ENCODE data around the gene CDK17. TPM values are rescaled to one million over a fixed set of nuclear protein-coding genes. Genes with fewer than 3 reads are reported as not detected.

The CDK17 gene
- total RNA-seq, 2 experiments from 2014 or later, result 38.7 to 43.5 TPM

DNA sequence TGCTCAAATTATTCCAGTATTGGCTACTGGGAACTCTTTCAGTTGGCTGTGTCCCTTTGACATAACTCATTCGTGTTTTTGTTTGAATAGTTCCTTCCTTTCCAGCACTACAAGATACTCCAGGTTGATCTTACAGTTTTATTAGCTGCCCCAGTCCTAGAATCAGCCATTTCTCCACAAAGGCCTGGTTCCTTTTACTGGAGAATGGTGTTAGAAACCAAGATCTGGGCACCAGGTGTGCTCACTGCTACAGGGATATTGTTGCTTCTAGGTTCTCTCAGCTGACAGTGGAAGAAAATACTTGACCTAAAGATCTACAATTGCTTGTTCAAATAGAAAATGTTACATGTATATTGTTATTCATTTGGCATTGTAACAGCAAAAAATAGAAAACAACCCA, 21.9 kb downstream of the CDK17 start:
- DNase-seq, result no peak
- CTCF ChIA-PET, result interaction anchor here (0.6 to 1.4 kb wide), 3 partner anchors 13 to 87 kb away, joined by 3 to 6 read pairs (median 3); partner anchors contain the start of gene CDK17
- Mint-ChIP-seq H3K27ac (peak overlapping the region; percentile 99), H3K27me3 (no peaks in the 10 kb centered on the region), H3K4me1 (peaks cover 70% of the 10 kb centered on the region), H3K36me3 (ENCODE audit: low read depth) (peaks cover 42% of the 10 kb centered on the region), H3K4me3 (peak overlapping the region; percentile 85), H3K9me3 (peaks cover 27% of the 10 kb centered on the region)
- POLR2A ChIA-PET, result interaction anchor here (0.5 to 1.0 kb wide), 2 partner anchors 52 to 56 kb away, joined by 4 to 6 read pairs; no protein-coding TSS in a partner anchor

DNA sequence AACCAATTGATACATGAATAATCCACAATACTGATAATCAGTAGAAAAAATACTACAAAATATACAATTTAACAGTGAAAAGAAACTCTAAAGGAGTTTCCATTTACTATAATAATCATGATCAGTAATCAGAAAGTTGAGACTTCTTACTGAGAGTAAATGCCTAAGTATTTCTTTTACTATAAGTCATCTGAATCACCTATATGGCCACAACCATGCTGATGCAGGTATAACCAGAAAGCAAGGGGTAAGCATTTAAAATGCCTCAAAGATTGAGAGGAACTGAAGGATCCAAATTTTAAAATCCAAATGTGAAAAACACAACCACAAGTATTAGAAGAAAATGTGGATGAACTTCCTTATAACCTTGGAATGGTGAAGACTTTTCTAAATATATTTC, 23.4 kb downstream of the CDK17 start:
- no peak for DNase-seq
- peaks cover 35% of the 10 kb centered on the region for H3K36me3 Mint-ChIP-seq (ENCODE audit: low read depth)
- H3K27ac Mint-ChIP-seq, result peak overlapping the region; percentile 99
- H3K4me1 Mint-ChIP-seq, result peaks cover 69% of the 10 kb centered on the region
- H3K27me3 Mint-ChIP-seq, result no peaks in the 10 kb centered on the region
- ChIA-PET CTCF (interaction anchor here (1.2 kb wide), 1 partner anchor 14 kb away, joined by 6 read pairs; no protein-coding TSS in a partner anchor), POLR2A (no interaction called here)
- H3K4me3 Mint-ChIP-seq, result peak overlapping the region; percentile 85
- peaks cover 19% of the 10 kb centered on the region for H3K9me3 Mint-ChIP-seq

DNA sequence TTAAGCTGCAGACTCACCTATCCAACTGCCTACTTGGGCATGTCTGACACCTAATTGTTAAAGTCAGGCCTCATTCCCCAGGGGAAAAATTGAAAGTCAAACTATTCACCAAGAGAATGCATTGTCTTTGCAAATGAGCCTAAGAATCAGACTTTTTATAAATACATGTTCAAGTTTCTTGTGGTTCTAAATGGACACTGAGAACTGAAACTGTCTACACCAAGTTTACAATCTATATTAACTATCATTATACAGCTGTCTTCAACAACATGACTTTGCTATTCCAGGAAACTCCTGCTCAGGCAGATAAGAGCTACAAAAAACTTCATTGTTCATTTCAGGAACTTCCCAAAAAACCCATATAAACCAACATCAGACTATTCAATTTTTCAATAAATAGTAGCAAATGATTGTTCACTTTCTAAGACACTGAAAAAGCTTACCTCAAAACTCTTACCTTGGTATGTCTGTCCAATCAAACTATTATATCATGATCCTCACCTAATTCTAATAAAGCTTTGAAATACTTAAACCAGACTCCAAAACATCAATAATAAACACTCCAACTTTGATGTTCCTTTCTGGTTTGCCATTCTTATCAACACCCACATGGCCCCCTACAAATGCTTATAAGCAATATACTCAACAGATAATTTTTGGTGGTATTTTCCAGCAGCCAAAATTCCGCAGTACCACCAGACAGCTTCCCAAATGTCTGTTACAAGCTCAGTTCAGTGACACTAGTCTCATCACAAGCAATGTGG, 24.2 kb downstream of the CDK17 start:
- Mint-ChIP-seq H3K9me3 (peaks cover 16% of the 10 kb centered on the region), H3K4me1 (peaks cover 72% of the 10 kb centered on the region), H3K4me3 (no peak overlapping the region), H3K27me3 (no peaks in the 10 kb centered on the region), H3K36me3 (ENCODE audit: low read depth) (peaks cover 36% of the 10 kb centered on the region), H3K27ac (peak overlapping the region; percentile 54)
- no peak for DNase-seq
- ChIA-PET POLR2A (no interaction called here), CTCF (interaction anchor here (1.2 to 2.3 kb wide), 4 partner anchors 14 to 29 kb away, joined by 3 to 10 read pairs (median 7); no protein-coding TSS in a partner anchor)

DNA sequence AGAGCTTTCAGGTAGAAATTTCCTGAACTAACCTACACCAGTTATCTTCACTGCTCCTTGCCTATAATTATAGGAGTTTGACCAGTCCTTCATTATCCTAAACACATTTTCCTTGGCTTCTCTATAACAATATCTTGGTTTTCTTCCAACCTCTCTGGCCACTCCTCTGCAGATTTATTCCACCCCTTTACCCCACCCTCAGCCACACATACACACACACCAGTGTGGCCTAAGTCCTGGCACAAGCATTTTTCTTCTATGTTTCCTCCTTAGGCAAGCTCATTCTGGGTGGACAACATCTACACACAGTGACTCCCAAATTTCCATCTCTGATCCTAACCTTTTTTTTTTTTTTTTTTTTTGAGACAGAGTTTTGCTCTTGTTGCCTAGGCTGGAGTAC, 25.1 kb downstream of the CDK17 start:
- H3K9me3 Mint-ChIP-seq, result peaks cover 10% of the 10 kb centered on the region

DNA sequence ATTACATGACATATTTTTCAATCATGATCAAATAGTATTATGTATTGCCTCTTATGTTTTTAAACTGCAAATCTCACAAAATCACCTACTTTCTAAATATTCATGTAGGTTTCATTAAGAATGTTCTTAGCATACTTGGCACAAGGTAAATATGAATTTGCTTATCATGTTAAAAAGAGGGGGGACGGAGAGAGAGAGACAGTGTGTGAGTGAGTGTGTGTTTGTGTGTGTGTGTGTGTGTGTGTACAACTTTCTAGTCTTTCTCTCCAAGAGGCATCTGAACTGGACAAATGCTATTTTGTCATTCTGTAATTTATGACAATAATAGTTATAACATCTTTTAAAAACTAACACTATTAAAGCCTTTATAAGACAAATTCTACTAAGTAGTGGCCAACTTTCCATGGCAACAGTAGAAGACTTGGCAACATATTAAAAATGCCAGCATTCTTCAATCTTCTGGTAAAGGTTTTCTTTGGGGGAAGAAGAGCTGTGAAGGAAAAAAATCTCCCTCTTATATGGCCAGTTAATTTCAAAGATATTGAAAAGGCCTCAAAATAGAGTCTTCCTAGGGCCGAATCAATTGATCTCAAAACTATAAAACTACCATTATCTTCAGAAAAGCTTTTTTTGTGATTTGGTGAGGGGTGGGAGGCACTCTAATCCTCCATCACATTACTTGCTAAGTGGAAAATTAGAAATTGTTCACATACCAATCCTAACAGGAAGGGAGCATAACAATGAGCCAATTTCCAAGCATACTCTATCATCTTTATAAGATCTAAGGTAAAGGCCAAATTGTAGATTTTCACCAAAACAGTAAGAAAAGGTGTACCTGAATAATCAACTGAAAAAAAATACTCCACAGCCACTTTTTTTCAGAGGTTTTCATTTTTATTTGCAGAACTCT, 28.2 kb downstream of the CDK17 start:
- Mint-ChIP-seq H3K36me3 (ENCODE audit: low read depth) (peaks cover 27% of the 10 kb centered on the region), H3K4me3 (no peak overlapping the region), H3K27ac (no peak overlapping the region), H3K9me3 (no peaks in the 10 kb centered on the region), H3K4me1 (peaks cover 64% of the 10 kb centered on the region), H3K27me3 (no peaks in the 10 kb centered on the region)
- POLR2A ChIA-PET, result no interaction called here
- DNase-seq, result no peak
- CTCF ChIA-PET, result interaction anchor here (0.5 to 1.8 kb wide), 4 partner anchors 9 to 30 kb away, joined by 3 to 4 read pairs (median 4); no protein-coding TSS in a partner anchor

More for the DNA sequence above, 25.1 kb downstream of the CDK17 start:
- H3K27ac Mint-ChIP-seq, result no peak overlapping the region
- no peaks in the 10 kb centered on the region for H3K27me3 Mint-ChIP-seq
- peaks cover 68% of the 10 kb centered on the region for H3K4me1 Mint-ChIP-seq
- peaks cover 32% of the 10 kb centered on the region for H3K36me3 Mint-ChIP-seq (ENCODE audit: low read depth)
- CTCF ChIA-PET, result interaction anchor here (1.0 to 2.3 kb wide), 4 partner anchors 7 to 29 kb away, joined by 3 to 10 read pairs (median 6); no protein-coding TSS in a partner anchor
- POLR2A ChIA-PET, result no interaction called here
- no peak for DNase-seq
- no peak overlapping the region for H3K4me3 Mint-ChIP-seq

DNA sequence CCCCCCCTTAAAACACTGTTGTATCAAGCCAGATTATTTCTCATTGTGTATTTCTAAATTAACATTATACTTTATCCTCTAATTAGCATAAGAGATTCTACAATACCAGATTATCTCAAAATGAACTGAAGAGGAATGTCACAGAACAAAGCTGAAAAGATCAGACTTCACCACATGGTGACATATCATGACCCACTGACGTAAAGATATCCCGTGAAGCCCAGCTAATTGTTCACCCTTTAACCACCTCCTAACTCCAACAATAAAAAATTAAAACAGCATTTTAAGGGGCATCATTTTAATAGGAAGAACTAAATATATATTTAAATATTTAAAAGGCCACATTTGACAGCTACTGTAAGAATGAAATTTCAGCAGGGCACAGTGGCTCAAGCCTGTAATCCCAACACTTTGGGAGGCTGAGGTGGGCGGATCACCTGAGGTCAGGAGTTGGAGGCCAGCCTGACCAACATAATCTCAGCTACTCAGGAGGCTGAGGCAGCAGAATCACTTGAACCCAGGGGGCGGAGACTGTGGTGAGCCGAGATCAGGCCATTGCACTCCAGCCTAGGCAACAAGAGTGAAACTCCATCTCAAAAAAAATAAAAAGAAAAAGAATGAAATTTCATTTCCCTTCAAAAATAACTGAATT, 29.0 kb downstream of the CDK17 start:
- Mint-ChIP-seq H3K36me3 (ENCODE audit: low read depth) (peaks cover 27% of the 10 kb centered on the region), H3K9me3 (no peaks in the 10 kb centered on the region), H3K4me3 (no peak overlapping the region), H3K4me1 (peaks cover 62% of the 10 kb centered on the region), H3K27me3 (no peaks in the 10 kb centered on the region), H3K27ac (no peak overlapping the region)
- CTCF ChIA-PET, result interaction anchor here (1.1 to 1.3 kb wide), 2 partner anchors 27 to 30 kb away, joined by 3 to 4 read pairs; no protein-coding TSS in a partner anchor
- DNase-seq, result no peak
- POLR2A ChIA-PET, result no interaction called here

DNA sequence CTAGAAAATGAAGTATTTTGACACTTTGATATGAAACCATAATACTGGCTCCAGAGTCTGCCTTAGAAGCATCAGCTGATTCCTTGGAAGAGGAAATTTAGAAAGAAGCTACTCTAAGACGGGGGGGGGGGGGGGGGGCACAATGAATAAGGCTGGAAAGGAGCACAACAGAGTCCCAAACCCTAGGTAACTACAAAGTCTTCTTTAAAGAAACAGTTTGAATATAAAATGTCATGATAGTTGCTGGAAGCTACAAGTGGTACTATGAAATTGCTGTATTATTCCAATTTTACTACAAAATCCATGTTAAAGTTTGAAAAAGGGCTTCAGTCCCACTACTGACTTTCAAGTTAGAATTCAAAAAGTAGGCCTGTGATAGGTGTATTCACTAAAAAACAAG, 31.6 kb downstream of the CDK17 start:
- peaks cover 27% of the 10 kb centered on the region for H3K36me3 Mint-ChIP-seq (ENCODE audit: low read depth)
- no peak overlapping the region for H3K27ac Mint-ChIP-seq
- CTCF ChIA-PET, result no interaction called here
- H3K27me3 Mint-ChIP-seq, result no peaks in the 10 kb centered on the region
- DNase-seq, result no peak
- POLR2A ChIA-PET, result interaction anchor here (0.6 kb wide), 1 partner anchor 12 kb away, joined by 4 read pairs; no protein-coding TSS in a partner anchor
- H3K9me3 Mint-ChIP-seq, result no peaks in the 10 kb centered on the region
- no peak overlapping the region for H3K4me3 Mint-ChIP-seq
- H3K4me1 Mint-ChIP-seq, result peaks cover 43% of the 10 kb centered on the region

DNA sequence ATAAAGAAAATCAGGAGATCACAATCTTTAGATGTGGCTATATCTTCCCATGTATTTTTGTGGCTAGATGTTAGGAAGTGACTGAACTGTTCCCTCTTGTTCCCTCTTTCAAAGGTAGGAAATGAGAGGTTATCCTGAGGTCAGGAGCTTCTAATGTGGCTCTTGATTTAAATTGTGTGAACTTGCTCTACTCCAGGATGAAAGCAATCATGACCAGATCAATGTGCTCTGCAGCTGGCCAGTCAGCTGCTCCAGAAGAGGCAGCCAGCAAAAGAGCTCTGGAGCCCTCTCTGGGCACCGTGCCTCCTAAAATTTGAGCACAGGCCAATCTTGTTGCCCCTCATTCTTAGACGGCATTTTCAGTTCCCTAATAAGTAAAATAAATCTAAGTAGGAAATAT, 32.0 kb downstream of the CDK17 start:
- Mint-ChIP-seq H3K9me3 (no peaks in the 10 kb centered on the region), H3K27me3 (no peaks in the 10 kb centered on the region), H3K36me3 (ENCODE audit: low read depth) (peaks cover 25% of the 10 kb centered on the region), H3K27ac (no peak overlapping the region), H3K4me1 (peaks cover 42% of the 10 kb centered on the region), H3K4me3 (no peak overlapping the region)
- POLR2A ChIA-PET, result interaction anchor here (0.6 kb wide), 1 partner anchor 12 kb away, joined by 4 read pairs; no protein-coding TSS in a partner anchor
- DNase-seq, result no peak
- CTCF ChIA-PET, result no interaction called here

DNA sequence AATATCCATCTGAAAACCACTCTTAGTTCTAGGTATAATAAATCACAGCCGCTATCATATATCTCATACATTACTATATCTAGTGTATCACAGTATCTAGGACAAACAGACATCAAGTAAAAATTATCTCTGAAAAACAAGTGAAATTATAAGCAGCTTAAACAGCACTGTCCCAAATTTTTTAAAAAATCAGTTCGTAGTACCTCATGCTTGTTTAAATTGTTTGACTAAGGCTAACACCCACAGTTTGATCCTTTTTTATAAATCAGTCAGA, 33.9 kb downstream of the CDK17 start:
- H3K4me1 Mint-ChIP-seq, result peaks cover 37% of the 10 kb centered on the region
- H3K36me3 Mint-ChIP-seq (ENCODE audit: low read depth), result peaks cover 20% of the 10 kb centered on the region
- DNase-seq, result no peak
- H3K4me3 Mint-ChIP-seq, result no peak overlapping the region
- CTCF ChIA-PET, result no interaction called here
- H3K27me3 Mint-ChIP-seq, result no peaks in the 10 kb centered on the region
- POLR2A ChIA-PET, result no interaction called here
- H3K9me3 Mint-ChIP-seq, result no peaks in the 10 kb centered on the region
- H3K27ac Mint-ChIP-seq, result no peak overlapping the region

DNA sequence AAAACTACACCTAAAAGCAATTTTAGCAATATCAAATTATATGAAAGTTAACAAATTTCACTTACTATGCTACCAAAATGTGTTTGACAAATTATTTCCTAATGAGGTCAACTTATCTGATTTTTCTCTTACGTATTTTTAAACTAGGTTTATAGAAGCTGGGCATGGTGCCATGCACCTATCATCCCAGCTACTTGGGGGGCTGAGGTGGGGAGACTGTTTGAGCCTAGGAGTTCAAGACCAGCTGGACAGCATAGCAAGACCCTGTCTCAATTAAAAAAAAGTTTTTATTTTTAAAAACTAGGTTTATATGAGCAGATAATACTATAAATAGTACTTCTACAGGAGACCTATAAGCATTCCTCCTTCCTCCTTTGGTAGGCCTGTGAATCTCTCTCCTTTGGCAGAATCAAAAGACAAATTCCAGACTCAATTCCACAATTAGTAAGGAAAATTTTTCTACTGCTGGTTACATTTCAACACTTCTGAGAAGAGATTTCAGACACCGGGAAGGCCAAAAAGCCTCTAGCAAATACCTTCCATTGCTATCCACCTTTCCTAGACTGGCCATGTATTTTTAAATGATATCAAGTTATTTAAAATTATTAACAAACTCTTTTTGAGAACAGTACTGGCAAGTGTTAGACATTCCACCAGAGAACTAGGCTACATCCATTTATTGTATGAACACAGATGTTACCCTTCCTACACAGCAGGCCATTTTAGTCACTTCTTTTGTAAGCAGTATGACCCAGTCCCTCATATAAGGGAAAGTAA, 34.4 kb downstream of the CDK17 start:
- POLR2A ChIA-PET, result no interaction called here

DNA sequence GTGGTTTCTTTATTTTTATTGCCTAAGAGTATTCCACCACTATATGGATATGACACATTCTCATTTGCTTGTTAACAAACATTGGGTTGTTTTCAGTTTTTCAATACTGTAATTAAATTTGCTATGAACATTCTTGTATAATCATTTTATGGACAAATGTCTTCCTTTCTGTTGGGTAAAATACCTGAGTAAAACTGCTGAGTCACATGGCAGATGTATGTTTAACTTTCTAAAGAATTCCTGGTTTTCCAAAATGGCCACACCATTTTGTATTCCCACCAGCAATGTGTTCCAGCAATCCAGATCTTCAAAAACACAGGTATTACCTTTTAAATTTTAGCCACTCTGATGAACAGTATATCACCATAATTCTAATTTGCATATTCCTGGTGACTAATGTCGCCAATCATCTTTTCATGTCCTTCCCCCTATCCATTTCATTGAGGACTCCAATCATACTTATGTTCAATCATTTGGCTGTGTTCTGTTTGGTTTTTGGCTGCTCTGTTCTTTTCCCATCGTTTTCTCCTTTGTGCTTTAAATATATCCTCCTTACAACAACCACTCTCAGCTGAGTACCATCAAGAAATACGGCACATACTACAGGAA, 36.0 kb downstream of the CDK17 start:
- Mint-ChIP-seq H3K36me3 (ENCODE audit: low read depth) (peaks cover 16% of the 10 kb centered on the region), H3K9me3 (no peaks in the 10 kb centered on the region), H3K4me1 (peaks cover 43% of the 10 kb centered on the region), H3K27ac (no peak overlapping the region), H3K4me3 (no peak overlapping the region), H3K27me3 (no peaks in the 10 kb centered on the region)
- CTCF ChIA-PET, result no interaction called here
- DNase-seq, result no peak
- POLR2A ChIA-PET, result no interaction called here

More for the DNA sequence above, 34.4 kb downstream of the CDK17 start:
- H3K27me3 Mint-ChIP-seq, result no peaks in the 10 kb centered on the region
- H3K4me1 Mint-ChIP-seq, result peaks cover 37% of the 10 kb centered on the region
- H3K36me3 Mint-ChIP-seq (ENCODE audit: low read depth), result peaks cover 19% of the 10 kb centered on the region
- no peak for DNase-seq
- CTCF ChIA-PET, result no interaction called here
- no peaks in the 10 kb centered on the region for H3K9me3 Mint-ChIP-seq
- no peak overlapping the region for H3K4me3 Mint-ChIP-seq
- H3K27ac Mint-ChIP-seq, result no peak overlapping the region

DNA sequence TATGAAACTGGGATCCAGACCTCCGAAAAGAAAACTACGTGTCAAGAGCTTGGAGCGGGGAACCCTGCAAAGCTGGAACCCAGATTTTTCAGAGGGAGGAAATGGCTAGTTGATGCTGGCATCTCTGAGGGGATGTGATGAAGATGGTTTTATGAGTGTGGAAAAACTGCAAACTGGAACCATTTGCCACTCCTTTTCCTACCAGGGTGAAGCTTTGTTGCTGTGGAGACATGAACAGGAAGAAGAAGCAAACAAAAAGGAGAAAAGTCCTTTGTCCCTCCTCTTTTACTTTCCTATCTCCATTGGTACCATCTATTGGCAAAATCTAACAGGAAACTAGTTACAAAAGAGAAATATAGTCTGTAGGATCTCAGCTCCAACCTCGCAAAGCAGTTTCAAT, 39.2 kb downstream of the CDK17 start:
- CTCF ChIA-PET, result interaction anchor here (1.2 to 1.7 kb wide), 2 partner anchors 9 to 15 kb away, joined by 3 to 6 read pairs; no protein-coding TSS in a partner anchor
- POLR2A ChIA-PET, result no interaction called here
- H3K9me3 Mint-ChIP-seq, result no peaks in the 10 kb centered on the region
- no peak for DNase-seq
- H3K36me3 Mint-ChIP-seq (ENCODE audit: low read depth), result peaks cover 17% of the 10 kb centered on the region
- no peak overlapping the region for H3K27ac Mint-ChIP-seq
- no peaks in the 10 kb centered on the region for H3K27me3 Mint-ChIP-seq
- H3K4me1 Mint-ChIP-seq, result peaks cover 29% of the 10 kb centered on the region
- H3K4me3 Mint-ChIP-seq, result no peak overlapping the region
